HG02870 (cell line): ENCODE data around the gene TRAK1.

Experiments
- ATAC-seq: cut with Tn5 transposase; IDR thresholded peaks from one replicate; pipeline ENCODE4 v1.9.1; 2021; ENCODE audit warnings: mild to moderate bottlenecking, moderate library complexity; ENCODE audit not compliant: unreplicated experiment

The TRAK1 gene

GRCh38 chr3:42226470-42227425 is 135.6 kb downstream of the TRAK1 start:
- ATAC-seq = no peak

- no peak for ATAC-seq
These were observed 137.6 kb downstream of the TRAK1 start for GRCh38 chr3:42228796-42229195.

- no peak for ATAC-seq
These were observed 138.2 kb downstream of the TRAK1 start for GRCh38 chr3:42229266-42229941.

DNA sequence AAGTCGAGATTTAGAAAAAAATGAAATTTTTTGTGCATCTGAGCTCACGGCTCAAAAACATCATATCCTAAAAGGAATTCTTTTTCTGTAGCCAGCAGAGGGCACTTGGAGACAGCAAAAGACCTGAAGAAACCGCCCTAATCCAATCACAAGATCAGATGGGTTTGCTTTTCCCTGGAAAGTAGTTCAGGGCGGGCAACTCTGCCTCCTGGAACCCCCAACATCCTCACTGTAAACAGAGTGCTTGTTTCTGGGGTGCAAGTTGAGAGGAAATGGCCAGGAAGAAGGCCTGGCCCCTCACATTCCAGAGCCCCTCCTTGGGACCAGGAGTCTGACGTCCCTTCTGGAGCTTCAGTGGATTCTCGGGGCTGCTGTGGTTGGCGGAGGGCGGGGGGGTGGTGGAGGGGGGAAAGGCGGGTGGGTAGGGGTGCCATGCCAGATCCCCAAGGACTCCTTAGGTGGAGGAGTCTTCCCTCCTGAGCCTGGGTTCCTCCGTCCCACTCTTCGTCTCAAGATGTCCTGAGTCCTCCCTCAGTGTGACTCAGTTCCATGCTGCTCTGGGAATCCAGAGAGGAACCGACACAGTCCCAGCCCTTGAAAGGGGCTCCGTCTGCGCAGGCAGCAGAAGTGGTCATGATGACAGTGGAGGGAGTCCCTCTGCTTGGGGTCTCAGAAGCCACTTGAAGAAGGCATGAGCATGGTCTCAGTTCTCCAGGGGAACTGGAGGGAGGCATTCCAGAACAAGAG is 139.0 kb downstream of the TRAK1 start:
- ATAC-seq = no peak

GRCh38 chr3:42230860-42231259 is 139.7 kb downstream of the TRAK1 start:
- ATAC-seq = no peak

DNA sequence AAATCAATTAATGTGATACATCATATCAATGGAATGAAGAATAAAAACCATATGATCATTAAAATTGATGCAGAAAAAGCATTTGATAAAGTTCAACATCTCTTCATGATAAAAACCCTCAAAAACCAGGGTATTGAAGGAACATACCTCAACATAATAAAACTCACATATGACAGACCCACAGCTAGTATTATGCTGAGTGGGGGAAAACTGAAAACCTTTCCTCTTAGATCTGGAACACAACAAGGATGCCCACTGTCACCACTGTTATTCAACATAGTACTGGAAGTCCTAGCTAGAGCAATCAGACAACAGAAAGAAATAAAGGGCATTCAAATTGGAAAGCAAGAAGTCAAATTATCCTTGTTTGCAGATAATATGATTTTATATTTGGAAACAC is 144.4 kb downstream of the TRAK1 start:
- no peak for ATAC-seq

DNA sequence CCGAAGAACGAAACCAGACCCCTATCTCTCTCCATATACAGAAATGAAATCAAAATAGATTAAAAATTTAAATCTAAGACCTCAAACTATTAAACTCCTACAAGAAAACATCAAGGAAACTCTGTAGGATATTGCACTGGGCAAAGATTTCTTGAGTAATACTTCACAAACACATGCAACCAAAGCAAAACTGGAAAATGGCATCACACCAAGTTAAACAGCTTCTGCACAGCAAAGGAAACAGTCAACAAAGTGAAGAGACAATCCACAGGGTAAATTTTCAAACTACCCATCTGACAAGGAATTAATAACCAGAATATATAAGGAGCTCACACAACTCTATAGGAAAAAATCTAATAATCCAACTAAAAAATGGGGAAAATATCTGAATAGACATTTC is 145.5 kb downstream of the TRAK1 start:
- no peak for ATAC-seq

DNA sequence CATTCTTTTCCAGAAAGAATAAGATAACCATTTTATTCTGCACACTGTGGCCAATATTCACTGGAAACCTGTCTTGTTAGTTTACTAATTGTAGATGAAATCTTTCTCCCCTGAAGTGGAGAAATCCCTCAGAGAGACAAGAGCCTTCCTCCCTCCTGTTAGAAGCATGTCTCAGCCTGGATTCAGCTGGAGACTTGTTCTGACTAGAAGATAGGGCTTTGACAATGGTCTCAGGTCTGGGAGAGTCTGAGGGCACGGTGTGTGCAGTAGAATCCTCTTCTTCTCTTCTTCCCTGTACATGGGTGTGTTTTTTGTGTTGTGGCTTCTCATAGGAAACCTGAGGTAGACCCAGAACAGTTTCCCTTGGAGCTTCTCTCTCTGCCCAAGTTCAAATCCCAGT is 154.9 kb downstream of the TRAK1 start:
- no peak for ATAC-seq

DNA sequence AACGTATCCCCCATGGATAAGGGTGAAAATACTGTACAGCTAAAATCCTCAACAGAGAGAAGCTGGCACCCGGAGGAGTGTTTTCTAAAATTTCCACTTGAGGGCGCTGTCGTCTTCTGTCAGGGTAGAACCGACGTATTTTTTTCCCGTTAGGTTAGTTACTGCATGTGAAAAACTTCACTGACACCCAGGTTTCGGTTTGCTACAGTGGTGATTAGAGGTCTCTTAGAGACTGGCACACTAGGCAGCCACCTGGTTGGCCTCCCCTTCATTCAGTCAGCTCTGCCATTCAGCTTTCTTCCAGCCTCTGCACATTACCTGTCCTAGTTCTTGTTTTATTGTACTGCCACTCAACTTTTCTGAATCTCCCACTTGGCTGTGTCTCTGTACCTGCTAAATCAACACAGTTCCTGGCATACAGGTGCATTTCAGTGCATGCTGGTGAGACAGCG is 156.4 kb downstream of the TRAK1 start:
- peak; percentile 53 for ATAC-seq

GRCh38 chr3:42250761-42251160 is 159.6 kb downstream of the TRAK1 start:
- ATAC-seq = no peak

DNA sequence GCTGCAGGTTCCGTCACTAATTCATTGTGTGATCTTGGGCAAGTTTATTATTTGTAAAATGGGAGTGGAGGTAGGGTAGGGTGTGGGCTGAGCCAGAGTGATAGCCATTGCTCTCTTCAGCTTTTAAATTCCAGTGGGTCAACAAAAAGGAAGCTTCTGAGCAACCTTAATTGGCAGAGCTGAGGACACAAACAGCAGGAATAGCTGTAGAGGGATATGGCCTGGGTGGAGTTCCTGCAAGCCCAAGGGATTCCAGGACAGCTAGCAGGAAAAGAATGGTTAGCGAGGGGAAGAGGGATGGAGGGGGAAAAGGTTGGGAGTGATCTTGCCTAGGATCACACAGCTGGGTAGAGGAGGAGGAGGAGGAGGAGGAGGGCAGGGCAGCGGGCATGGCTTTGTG is 163.4 kb downstream of the TRAK1 start:
- ATAC-seq = no peak

GRCh38 chr3:42256135-42256819 is 165.1 kb downstream of the TRAK1 start:
- ATAC-seq = no peak

DNA sequence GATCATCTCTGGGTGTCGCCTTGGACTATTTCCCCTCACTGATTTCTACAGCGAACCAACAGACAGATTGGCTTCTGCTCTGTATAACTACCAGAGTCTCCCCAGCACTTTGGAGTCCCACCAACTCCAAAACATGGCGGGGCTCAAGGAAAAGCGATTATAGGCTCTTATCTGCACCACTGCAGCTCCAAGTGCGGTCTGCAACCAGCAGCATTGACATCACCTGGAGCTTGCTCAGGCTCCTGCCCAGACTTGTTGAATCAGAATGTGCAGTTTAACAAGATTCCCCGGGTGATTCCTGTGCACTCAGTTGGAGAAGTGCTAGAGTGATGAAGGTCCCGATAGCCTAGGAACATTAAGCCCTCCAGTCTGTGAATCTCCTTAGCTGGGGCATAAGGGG is 165.8 kb downstream of the TRAK1 start:
- ATAC-seq = no peak

DNA sequence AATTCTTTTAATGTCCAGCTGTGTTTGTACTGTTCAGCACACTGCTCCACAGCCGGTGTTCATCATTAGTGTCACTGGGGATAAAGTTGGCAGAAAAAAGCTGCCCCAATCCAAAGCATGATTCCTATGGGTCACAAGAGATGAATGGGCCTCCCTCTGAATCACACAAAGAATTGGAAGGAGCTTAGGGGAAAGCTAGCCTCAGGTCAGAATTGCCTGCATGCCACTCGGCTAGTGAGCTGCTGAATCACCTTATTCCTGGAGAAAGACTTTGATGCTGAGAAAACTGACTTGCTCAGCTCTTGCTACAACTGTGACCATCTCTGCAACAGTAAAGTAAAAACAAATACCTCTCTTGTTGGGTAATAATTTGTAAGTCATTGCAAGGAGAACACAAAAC is 171.4 kb downstream of the TRAK1 start:
- no peak for ATAC-seq

DNA sequence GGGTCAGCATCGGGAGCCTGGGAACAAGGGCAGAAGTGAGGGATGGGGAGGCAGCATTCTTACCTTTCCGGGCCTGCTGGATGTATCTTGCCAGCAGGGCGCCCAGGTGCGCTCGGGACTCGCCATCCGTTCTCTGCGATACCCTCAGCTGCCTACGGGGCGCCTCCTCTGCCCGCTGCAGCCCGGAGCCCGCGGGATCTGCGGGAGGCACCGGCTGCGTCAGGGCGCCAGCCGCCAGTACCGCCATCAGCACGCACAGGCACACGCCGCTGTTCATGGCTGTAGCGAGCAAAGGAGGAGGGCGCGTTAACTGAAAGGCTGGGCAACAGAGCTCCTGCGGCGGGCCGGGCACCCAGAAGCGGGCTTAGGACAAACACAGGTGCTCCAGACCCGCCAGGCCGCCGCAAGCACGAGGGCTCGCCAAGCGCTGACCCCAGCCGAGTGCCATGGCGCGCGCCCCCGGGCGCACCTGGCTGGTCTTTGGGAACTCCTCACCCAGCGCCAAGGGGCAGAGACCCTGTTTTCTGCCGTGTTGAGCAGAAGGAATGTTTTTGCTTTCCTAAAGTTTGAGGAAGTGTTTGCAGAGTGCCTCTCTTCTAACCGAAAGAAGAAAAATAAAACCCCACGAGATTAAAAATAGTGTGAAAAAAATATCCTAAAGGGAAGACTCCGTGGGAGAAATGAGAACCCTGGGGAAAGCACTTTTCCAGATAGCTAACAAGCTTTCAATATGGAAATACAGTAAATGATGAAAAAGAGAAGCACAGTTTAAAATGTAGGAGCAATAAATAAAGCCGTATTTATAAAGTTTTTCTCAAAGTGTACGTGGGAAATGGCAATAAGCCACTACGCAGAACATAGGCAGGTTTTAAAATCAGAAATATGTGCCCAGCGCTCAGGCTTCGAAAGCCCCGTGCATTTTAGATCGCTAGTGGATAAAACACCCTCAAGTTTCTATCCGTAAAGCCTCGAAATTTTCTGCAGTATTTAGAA is 172.5 kb downstream of the TRAK1 start:
- ATAC-seq = no peak

GRCh38 chr3:42264399-42265058 is 173.4 kb downstream of the TRAK1 start:
- ATAC-seq = no peak

- no peak for ATAC-seq
These were observed 174.2 kb downstream of the TRAK1 start for GRCh38 chr3:42265059-42265991.

GRCh38 chr3:42266085-42266484 is 174.9 kb downstream of the TRAK1 start, which contains the start of gene CCK:
CCK (minus strand) TSS chr3:42266185; CDS start chr3:42263630, 2,555 bp downstream.
- ATAC-seq = no peak
